Activated naive CD4-positive, alpha-beta T cell treated with anti-CD3 and anti-CD28 coated beads, Interleukin-2, amount 50 U/mL, for 72 hours (primary cell): Measurements from ENCODE around the gene CLCN5. TPM values are rescaled to one million over a fixed set of nuclear protein-coding genes. Genes with fewer than 3 reads are reported as not detected.

Source experiments
- total RNA-seq, 2 donors: library from RNA; stranded (reverse); gene quantifications; one replicate each; pipeline ENCODE4 v1.2.3, GENCODE V29; 2022

CLCN5 gene
- total RNA-seq, 2 donors from 2014 or later, result 3.6 to 5.6 TPM

Other genes starting within 250 kb of the CLCN5 start
- gene PAGE1, start 226.6 kb upstream of the CLCN5 start, total RNA-seq, result not detected
- not detected for gene PAGE4, start 93.3 kb upstream of the CLCN5 start, total RNA-seq
- gene USP27X, start 43.1 kb upstream of the CLCN5 start, total RNA-seq, result 1 to 10 TPM; 1.2 to 3.1 TPM